GM19372 (cell line): ENCODE data around the gene ABHD6.
A peak's percentile ranks its signal among the peaks of the same experiment; 100 is the strongest.
"Not testable (repeated sequence)": the region's sequence is repeated elsewhere in the genome, so short reads cannot be mapped to it uniquely, and the experiment has no call there.

Source experiments
- ATAC-seq: cut with Tn5 transposase; IDR thresholded peaks from one replicate; pipeline ENCODE4 v1.9.1; 2021; ENCODE audit warnings: mild to moderate bottlenecking, low read depth, moderate library complexity; ENCODE audit not compliant: unreplicated experiment

The ABHD6 gene

DNA sequence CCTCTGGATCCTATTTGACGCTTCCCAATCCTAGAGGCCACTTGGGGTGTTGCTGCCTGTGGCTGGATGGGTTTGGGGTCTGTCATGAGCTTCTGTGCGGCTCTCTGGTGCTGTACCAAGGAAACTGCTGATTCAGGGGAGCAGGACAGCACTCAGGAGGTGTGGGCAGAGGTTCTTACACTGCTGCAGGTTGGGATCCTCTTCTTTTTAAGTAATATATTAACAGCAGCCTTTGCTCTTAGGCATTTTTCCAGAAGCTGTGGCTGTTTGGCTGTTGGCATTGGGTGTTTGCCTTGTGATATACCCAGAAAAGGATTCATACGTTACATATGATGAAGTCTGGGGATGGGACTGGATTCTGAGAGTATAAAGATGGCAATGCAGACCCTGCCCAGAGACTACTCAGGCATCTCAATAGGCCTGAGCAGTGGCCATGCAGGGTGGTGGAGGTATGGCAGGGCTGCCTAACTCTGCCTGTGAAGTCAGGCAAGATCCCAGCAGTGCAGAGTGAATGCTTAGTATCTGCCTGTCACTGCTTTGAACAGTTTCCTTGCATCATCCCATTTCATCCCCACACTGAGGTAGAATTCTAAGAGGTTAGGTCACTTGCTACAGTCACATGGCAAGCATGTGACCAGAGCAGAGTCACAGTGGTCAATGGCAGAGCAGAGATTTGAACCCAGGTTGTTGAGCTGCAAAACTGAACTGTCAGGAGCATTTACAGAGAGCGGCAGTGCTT is 3.9 kb downstream of the ABHD6 start:
- ATAC-seq = no peak

DNA sequence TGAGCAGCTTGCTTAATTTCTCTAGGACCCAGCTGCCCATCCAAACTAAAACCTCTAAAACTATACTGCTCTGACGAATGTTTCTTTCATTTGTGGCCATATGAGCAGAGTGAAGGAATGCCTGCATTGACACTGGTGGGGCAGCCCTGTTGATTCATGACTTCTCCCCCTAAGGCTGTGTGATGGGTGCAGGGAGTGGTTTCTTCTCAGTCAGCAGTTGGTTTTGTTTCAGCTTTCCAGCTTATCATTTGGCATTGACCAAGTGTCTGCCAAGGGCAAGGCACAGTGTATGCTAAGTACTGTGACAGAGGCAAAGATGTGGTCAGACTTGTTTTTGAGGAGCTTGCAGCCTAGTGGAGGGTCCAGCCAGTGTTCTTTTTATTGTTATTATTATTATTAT is 4.7 kb downstream of the ABHD6 start:
- no peak for ATAC-seq

DNA sequence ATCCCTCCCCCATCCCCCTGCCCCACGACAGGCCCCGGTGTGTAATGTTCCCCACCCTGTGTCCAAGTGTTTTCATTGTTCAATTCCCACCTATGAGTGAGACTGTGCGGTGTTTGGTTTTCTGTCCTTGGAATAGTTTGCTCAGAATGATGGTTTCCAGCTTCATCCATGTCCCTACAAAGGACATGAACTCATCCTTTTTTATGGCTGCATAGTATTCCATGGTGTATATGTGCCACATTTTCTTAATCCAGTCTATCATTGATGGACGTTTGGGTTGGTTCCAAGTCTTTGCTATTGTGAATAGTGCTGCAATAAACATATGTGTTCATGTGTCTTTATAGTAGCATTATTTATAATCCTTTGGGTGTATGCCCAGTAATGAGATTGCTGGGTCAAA is 5.3 kb downstream of the ABHD6 start:
- ATAC-seq = not testable (repeated sequence)

DNA sequence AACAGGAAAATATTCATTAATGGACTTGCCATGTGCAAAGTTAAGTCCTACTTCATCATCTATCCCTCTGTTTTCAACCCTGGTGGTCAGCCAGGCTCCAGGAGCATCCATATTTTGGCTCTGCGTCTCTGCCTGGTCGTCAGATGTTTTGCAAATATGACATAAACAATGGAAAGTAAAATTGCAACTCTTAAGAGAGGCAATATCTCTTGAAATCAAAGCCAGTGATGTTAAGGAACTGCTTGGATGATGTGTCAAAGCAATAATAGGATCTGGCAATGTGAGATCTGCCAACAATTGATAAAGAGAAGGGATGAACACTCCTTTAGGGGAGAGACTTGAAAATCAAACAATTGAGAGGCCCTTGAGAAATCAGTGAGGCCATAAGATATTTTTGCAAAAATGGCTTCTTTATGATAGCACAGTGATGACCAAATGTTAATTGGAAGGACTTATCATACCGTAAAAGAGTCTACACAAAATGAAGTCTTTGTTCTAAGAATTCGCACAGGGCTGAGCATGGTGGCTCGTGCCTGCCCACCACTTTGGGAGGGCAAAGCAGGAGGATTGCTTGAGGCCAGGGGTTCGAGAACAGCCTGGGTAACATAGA is 6.5 kb downstream of the ABHD6 start:
- ATAC-seq = no peak

DNA sequence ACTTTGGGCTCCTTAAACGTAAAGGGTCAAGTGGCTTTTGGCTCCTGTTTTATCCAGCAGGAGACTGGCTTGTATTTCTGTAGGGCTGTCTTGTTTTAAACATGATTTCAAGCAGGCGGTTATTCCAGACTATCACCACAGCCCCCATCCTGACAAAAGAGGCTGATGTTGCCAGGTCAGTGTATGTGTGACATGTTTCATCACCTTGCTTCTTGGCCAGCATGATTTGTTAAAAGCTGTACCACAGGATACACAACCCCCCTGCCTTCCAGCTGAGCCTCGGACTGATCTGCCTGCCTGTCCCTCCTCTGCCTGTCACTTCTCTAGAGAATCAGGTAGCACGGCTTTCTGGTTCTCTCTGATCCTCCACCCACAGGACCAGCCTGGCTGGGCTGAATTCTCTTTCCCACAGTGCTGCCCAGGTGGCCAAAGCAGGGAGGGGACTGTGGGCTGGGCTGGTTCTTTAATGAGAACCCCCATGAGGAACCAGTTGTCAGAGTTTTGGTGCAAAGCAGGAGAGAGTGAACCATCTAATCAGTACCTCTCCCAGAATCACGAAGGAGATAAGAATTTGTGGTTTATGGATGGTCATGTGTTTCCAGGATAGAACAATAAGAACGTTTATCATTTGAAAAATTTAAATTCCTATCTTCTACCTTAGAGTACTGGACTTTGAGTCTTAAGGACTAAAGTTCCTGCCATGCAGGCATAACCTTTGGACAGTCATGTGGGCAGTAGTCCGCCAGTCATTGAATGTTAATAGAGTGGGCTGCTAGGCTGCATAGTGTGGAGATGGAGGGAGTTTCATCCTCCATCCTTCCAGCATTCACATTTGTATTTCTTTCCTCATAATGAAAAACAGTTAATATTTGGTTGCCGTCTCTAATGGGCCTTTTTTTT is 8.8 kb downstream of the ABHD6 start:
- no peak for ATAC-seq

DNA sequence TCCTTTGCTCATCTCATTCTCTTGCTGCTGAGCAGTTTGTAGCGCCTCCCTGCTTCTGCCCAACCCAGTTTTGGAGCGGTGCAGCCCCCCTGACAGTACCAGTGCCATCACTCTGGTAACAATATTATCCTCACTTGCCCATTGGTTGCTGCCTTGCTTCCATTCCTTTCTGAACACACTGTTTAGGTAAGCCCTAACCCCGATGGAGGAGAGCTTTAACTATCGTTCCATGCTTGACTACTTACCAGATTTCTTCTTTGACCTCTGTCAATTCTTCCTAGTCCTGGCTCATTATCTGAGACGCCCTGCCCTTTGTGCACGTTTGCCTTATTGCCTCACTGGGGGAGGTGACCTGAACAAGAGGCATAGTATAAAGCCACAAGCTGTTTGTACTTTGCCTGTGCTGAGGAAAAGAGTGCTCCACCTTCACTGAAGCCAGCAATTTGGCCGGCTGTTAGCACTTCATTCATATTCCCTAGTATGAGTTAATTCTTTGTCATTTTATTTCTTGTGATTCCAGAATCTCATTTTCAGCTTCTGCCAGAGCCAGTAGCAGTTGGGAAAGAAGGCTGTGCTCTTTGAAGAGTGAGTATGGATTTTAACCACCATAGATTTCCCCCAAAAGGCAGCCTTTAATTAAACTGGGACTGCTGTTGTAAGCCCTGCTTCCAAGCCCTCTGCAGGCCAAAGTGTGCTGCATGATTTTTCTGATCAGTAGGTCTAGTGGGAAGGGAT is 11.9 kb downstream of the ABHD6 start:
- ATAC-seq = no peak

DNA sequence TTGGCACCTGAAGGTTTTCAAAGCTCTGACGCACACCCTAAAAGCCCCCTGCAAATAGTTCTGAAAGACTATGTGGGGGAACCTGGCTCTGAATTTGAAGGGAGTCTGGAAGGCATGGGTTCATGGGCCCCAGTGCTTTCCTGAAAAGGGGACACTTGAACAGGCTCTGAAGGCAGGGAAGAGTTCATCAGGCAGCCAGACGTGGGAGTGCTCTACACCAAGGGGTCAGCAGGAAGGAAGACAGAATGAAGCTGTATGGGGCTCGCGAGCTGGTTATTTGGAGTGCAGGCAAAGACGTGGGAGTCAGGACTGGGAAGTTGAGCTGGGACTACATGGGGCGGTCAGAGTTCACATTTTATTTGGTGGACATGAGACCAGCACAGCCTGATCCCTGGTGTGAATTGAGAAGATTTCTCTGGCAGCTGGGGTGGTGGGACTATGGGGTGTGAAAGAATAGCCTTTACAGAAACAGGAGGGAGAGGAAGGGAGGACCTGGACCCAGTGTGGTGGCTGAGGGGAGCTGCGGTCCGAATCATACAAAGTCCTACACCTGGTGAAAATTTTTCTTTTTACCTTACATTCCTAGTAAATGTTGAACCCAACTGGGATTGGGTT is 12.6 kb downstream of the ABHD6 start:
- no peak for ATAC-seq

DNA sequence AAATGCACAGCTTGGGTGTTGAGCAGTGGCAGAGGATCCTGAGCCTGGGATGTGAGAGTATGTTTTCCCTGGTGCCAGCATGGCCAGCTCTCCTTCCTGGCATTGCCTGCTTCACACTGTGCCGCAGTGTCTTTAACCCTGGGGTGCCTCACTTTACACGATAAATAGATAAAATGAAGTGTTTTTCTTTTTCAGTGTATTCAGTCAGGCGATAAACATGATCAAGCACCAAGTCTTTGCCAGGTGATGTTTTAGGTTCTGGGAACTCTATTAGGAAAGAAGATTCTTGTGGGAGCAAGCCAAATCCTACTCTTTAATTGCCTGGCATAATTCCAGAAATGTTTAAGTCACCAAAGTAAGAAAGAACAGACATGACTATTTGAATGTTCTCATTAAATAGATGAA is 14.0 kb downstream of the ABHD6 start:
- no peak for ATAC-seq

DNA sequence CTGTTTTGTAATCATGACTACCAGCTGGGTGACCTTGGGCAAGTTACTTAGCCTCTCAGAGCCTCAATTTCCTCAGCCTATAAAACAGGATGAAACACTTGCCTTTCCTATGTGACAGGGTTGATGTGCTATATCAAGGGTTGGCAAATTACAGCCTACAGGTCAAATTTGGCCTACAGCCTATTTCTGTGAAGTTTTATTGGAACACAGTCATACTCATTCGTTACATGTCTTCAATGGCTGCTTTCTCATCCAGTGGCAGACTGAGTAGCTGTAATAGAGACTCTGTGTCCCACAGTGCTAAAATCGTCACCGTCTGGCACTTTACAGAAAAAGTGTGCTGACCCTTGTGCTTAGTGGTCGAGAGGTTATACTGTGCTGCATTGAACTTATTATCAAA is 16.6 kb downstream of the ABHD6 start:
- ATAC-seq = no peak

DNA sequence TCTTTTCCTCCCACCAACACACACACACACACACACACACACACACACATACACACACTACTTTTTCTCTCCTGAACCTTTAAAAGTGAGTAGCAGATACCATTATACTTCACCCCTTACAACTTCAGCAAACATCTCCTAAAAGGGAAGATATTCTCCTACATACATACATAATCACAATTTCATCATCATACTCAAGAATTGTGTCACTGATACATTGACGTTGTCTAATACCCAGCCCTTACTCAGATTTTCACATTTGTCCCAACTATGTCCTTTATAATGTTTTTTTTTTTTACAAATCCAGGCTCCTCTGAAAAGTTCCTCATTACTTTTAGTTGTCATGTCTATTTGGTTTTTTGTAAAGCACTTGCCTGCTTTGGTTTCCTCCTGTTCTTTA is 18.5 kb downstream of the ABHD6 start:
- no peak for ATAC-seq

DNA sequence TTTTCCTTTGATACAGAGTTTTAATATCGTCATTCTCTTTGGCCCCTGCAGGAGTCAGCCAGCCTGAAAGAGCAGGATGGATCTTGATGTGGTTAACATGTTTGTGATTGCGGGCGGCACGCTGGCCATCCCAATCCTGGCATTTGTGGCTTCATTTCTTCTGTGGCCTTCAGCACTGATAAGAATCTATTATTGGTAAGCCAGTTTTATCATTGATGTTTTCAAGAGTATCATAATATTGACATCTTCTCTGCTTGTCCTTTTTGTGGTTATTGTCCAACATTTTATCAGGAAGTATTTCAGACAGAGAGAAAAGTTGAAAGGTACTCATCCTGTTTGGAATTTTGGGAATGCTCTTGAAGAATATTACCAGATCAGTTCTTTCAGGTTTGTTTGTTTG is 18.9 kb downstream of the ABHD6 start:
- ATAC-seq = no peak

DNA sequence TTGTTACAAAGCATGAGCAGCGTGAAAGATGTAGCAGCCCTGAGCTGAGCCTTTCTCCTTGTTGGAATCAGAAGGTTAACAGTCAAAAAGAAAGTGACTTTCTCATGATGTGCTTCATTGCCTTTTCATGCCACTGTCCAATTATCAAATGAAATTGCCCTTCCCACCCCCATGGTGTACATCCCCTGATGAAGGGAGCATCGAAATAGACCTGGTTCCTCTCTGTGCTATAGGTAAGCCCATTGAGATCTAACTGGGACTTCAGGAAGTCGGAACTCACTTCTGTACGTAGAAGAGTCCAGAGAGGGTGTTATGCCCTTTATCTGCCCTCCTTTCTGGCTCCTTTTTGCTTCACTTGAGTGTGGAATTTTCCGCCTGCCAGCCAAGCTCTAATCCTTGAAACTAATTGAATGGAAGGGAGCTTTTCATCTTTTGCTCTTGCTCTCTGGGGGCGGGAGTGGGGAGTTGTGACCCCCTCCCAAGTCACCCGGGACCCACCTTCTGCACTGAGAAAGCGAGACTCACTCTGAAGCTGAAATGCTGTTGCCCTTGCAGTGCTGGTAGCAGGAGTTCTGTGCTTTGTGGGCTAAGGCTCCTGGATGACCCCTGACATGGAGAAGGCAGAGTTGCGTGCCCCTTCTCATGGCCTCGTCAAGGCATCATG is 20.9 kb downstream of the ABHD6 start:
- no peak for ATAC-seq

DNA sequence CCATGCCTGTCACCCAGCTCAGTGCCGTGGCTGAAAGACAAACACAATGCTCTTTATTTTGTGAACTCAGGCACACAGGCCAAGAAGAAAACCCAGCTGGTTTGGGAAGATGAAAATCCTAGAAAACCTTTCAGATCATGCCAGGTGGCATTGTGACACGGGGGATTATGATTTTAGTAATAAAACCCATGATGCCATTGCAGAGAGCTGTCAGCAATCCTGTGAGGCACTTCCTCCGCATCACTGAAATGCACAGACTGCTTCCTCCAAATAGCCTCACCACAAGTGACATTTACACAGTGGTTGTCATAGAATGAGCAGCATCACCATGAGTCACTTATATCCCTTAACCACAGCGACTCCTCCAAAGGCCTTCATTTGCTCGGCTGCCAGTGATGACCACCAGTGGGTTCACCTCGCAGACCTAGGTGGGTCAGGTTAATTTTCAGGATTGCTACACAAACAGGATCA is 22.7 kb downstream of the ABHD6 start:
- no peak for ATAC-seq

DNA sequence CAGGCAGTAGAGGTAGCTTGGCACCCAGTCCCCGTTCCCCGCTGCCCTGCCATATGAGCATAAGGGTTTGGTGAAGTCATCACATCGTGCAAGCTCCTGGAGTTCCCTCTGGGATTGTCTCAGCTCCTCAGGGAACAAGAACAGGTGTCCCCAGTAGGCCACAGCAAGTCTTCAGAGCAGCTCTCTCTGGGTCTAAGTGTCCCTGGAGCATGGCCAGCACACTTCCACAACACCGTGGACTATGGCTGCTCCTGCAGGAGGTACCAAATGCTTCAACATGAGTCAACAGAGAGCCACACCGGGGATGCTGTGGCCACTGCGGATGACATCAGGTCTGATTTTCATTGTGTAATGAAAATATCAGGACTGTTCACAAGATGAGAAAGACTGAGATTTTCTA is 23.1 kb downstream of the ABHD6 start:
- ATAC-seq = no peak

DNA sequence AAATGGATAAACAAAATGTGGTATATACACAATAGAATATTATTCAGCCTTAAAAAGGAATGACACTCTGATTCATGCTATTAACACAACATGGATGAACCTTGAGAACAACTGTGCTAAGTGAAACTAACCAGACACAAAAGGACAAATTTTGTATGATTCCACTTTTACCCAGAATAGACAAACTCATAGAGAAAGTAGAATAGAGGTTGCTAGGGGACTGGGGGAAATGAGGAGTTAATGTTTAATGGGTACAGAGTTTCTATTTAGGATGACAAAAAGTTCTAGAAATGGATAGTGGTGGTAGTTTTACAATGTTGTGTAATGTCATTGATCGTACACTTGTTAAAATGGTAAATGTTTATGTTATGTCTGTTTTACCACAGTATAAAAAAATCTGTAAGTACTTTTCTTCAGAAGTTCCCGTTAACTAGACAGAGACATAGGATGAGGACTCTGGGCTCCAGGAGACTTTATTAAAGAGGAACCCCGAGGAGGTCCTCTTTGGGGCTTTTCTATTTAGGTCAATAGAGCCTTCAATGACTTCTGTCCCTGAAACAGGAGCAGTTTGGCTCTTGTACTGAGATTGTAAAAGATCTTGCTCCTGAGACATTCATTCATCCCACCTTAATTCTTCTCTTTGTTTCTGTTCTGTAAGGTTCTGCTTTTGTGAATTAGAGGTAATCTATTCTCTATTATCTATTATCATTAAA is 24.5 kb downstream of the ABHD6 start:
- peak; percentile 54 for ATAC-seq

DNA sequence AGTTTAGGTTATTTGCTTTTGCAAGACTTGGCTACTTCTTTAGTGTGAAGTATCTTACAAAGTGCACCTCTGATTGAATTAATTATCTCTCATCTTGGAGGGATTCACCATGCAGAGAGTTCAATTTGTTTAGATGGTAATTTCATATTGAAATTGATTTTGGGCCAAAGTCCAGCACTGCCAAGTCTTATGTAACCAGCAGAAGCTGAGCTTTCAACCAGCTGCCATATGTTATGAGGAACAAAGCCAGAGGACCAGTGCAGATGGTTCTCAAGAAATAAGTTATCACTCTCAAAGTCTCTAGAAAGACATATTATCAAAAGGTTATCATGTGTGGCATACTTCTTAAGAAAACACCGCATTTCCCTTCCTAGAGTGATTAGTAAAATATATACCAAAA is 29.0 kb downstream of the ABHD6 start:
- ATAC-seq = no peak

DNA sequence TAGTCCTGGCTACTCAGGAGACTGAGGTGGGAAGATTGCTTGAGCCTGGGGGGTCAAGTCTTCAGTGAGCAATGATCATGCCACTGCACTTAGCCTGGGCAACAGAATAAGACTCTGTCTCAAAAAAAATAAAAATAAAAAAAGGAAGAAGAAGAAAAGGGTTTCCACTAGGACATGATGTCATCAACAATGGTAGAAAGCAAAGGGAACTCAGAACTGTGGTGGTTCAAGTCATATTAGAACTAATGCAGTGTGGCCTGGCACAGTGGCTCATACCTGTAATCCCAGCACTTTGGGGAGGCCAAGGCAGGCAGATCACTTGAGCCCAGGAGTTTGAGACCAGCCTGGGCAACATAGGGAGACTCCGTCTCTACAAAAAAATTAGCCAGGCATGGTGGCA is 30.0 kb downstream of the ABHD6 start:
- not testable (repeated sequence) for ATAC-seq

DNA sequence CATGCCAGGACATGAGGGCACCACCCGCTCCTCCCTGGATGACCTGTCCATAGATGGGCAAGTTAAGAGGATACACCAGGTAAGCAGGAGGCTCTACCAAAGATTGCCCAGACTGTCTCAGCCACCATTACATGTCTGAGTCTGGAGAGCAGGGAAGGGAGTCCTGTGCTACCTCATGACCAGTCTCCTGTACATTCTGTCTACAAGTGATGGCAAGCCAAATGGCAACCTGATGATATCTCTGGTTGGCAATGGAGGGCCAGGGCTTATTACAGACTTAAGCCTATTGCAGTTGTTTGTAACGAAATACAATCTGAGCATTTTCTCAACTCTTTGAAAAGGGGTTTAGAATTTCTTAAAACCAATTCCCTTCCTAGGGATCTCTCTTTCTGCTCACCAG is 31.8 kb downstream of the ABHD6 start:
- ATAC-seq = no peak

DNA sequence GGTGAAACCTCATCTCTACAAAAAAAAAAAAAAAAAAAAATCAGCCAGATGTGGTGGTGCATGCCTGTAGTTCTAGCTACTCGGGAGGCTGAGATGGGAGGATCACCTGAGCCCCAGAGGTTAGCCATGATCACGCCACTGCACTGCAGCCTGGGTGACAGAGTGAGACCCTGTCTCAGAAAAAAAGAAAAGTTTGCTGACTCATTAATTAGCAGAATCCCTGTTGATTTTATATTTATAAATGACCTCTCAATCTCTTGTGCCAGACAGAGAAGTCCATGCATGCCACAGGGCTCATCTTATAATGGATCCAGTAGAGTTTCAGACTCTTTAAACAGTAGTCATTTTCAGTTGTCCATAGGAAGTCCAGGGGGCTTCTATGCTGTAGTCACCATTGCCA is 32.9 kb downstream of the ABHD6 start:
- ATAC-seq = no peak
